HepG2 (cell line): Measurements from ENCODE around the gene GALNT1. TPM values are rescaled to one million over a fixed set of nuclear protein-coding genes. Genes with fewer than 3 reads are reported as not detected.
A peak's percentile ranks its signal among the peaks of the same experiment; 100 is the strongest.

Experiments used
- ATAC-seq: fragments of 200-7000 bp; cut with Tn5 transposase; 3 replicates; pipeline ENCODE4 v1.9.1; 2020; ENCODE audit warnings: mild to moderate bottlenecking, moderate library complexity
- BruUV-seq: library from RNA; stranded (reverse); fragments of 400-500 nt; replicated peaks from 2 replicates; lab custom pipeline; 2021; lab: Mats Ljungman, UMichigan
- CTCF ChIA-PET: fragments of 300-600 bp; formaldehyde crosslinking; extraction: SDS; loops from one replicate; lab custom pipeline; 2021; ENCODE audit warnings: low total read pairs, inconsistent platforms, low intra/inter-chr PET ratio; lab: Yijun Ruan, JAX
- POLR2A ChIA-PET: fragments of 350-600 bp; sonication (Branson Sonifier 250); formaldehyde crosslinking; loops from one replicate; lab custom pipeline; 2020; ENCODE audit warnings: antibody characterized with exemption, inconsistent platforms; lab: Yijun Ruan, JAX
- DNase-seq: peaks from one replicate; pipeline ENCODE4 v3.0.0-alpha.2; 2015; ENCODE audit warnings: low spot score
- FAIRE-seq: peaks from 3 replicates; lab custom pipeline; 2011; peaks lifted over from hg19 to GRCh38; lab: Jason Lieb, UNC
- H2AFZ ChIP-seq: one replicate; pipeline ENCODE4 v1.6.1; 2011; ENCODE audit warnings: low read length, inconsistent platforms
- H3K27ac ChIP-seq: fragments of 300-600 bp; 3 replicates; pipeline ENCODE4 v1.8.0; 2011; ENCODE audit warnings: mixed run types, mild to moderate bottlenecking, mixed read lengths, low read length, inconsistent platforms; ENCODE audit not compliant: insufficient read depth; ENCODE audit errors: extremely low read length
- H3K27me3 ChIP-seq, 2 experiments: fragments of 200-600 bp in 1 of 2; 2 replicates in 1 of 2; 3 replicates in 1 of 2; pipeline versions ENCODE4 v1.6.0 to v1.8.0; 2011; ENCODE audit warnings: low read length in 2 of 2, mild to moderate bottlenecking in 2 of 2, moderate library complexity in 2 of 2, inconsistent platforms in 1 of 2; ENCODE audit not compliant: insufficient read depth in 2 of 2, control insufficient read depth in 1 of 2
- H3K36me3 ChIP-seq, 2 experiments: fragments of 200-600 bp in 1 of 2; replicated peaks in 1 of 2; 2 replicates in 1 of 2; 3 replicates in 1 of 2; pipeline versions ENCODE4 v1.5.1 to v1.8.0; 2011; ENCODE audit warnings: low read length in 2 of 2, inconsistent platforms in 1 of 2; ENCODE audit not compliant: insufficient read depth in 2 of 2, control insufficient read depth in 1 of 2
- H3K4me1 ChIP-seq: 2 replicates; pipeline ENCODE4 v1.5.1; 2012; ENCODE audit warnings: low read length, inconsistent platforms; ENCODE audit not compliant: insufficient read depth
- H3K4me2 ChIP-seq: 2 replicates; pipeline ENCODE4 v1.6.0; 2011; ENCODE audit warnings: low read depth, low read length, inconsistent platforms
- H3K4me3 ChIP-seq, 3 experiments: fragments of 200-600 bp in 1 of 3; sonication (generic), shearing (Covaris generic) in 1 of 3; replicated peaks in 1 of 3; 2 replicates each; pipeline ENCODE4 v1.5.1; 2011 to 2016; ENCODE audit warnings: low read length in 3 of 3, inconsistent platforms in 2 of 3, low read depth in 2 of 3, mild to moderate bottlenecking in 2 of 3, control low read depth in 1 of 3, mixed read lengths in 1 of 3; ENCODE audit not compliant: insufficient read depth in 1 of 3
- H3K79me2 ChIP-seq: one replicate; pipeline ENCODE4 v1.6.1; 2011; ENCODE audit warnings: low read length, inconsistent platforms; ENCODE audit not compliant: insufficient read depth
- H3K9ac ChIP-seq: 2 replicates; pipeline ENCODE4 v1.6.0; 2011; ENCODE audit warnings: mild to moderate bottlenecking, low read depth, low read length, inconsistent platforms; ENCODE audit not compliant: insufficient read depth
- H3K9me3 ChIP-seq: 2 replicates; pipeline ENCODE4 v1.5.1; 2012; ENCODE audit warnings: mild to moderate bottlenecking, low read length
- H4K20me1 ChIP-seq: 2 replicates; pipeline ENCODE4 v1.6.0; 2011; ENCODE audit warnings: inconsistent platforms, mild to moderate bottlenecking, low read length, moderate library complexity; ENCODE audit not compliant: insufficient read depth
- ARID4A ChIP-seq: sonication (generic); formaldehyde crosslinking; IDR thresholded peaks from 2 replicates; pipeline ENCODE4 v1.5.0; 2020; ENCODE audit warnings: mild to moderate bottlenecking, missing genetic modification reagents, borderline replicate concordance
- BCL6 ChIP-seq: IDR thresholded peaks from 2 replicates; pipeline ENCODE4 v1.6.1; 2016; ENCODE audit warnings: missing genetic modification reagents, missing compliant biosample characterization
- GABPA ChIP-seq, 2 experiments: IDR thresholded peaks; 2 replicates each; pipeline ENCODE4 v1.6.1; 2011 to 2016; ENCODE audit warnings: low read depth in 2 of 2, low read length in 1 of 2, missing biosample characterization in 1 of 2, missing genetic modification characterization in 1 of 2
- NFE2L2 ChIP-seq: fragments of 150-350 bp; IDR thresholded peaks from 2 replicates; pipeline ENCODE4 v1.6.1; 2014; ENCODE audit warnings: low read length
- POLR2AphosphoS5 ChIP-seq: IDR thresholded peaks from 2 replicates; pipeline ENCODE4 v1.6.1; 2012; ENCODE audit warnings: low read depth, low read length
- SOX5 ChIP-seq: IDR thresholded peaks from 2 replicates; pipeline ENCODE4 v1.6.1; 2016; ENCODE audit warnings: borderline replicate concordance
- ZNF614 ChIP-seq: IDR thresholded peaks from 2 replicates; pipeline ENCODE4 v1.6.1; 2018; ENCODE audit warnings: missing biosample characterization, missing genetic modification reagents, inconsistent platforms, borderline replicate concordance
- ZNF670 ChIP-seq: sonication (generic); formaldehyde crosslinking; IDR thresholded peaks from 2 replicates; pipeline ENCODE4 v1.8.0; 2022; ENCODE audit warnings: mild to moderate bottlenecking, missing genetic modification reagents, borderline replicate concordance
- WGBS: methylation state at CpG from one replicate; pipeline ENCODE4 v1.1.6; 2017; ENCODE audit warnings: low lambda C conversion rate; 5-methylcytosine and 5-hydroxymethylcytosine counted together
- in situ Hi-C: cut with HindIII; loops from 2 replicates; pipeline ENCODE4 v1.10.0; 2017; ENCODE audit warnings: low pct_unique_long_range_greater_than_20kb; ENCODE audit not compliant: extremely low pct_ligation_motif_present
- intact Hi-C: fragments of 100-400 bp; cut with micrococcal nuclease; formaldehyde crosslinking; loops from one replicate; pipeline ENCODE4 v1.10.0; 2022; ENCODE audit not compliant: unreplicated experiment
- polyA plus RNA-seq, 8 experiments: library from polyadenylated mRNA; depleted of rRNA in 3 of 8; stranded (reverse) in 7 of 8; unstranded in 1 of 8; fragments of >200 nt; fragmentation: Illumina TruSeq in 4 of 8; extraction: Trizol in 4 of 8; gene quantifications; 2 replicates each; pipeline versions ENCODE4 v1.2.1 to v1.2.3, GENCODE V29; 2011 to 2016; ENCODE audit warnings: low read depth in 4 of 8, missing spikeins in 1 of 8, mixed read lengths in 1 of 8; ENCODE audit not compliant: insufficient read depth in 1 of 8
- total RNA-seq, 5 experiments: library from RNA; depleted of rRNA; stranded (reverse); fragments of >200 nt; fragmentation: Illumina TruSeq; extraction: Trizol; gene quantifications; 2 replicates each; pipeline ENCODE4 v1.2.3, GENCODE V29; 2016; ENCODE audit warnings: low read depth in 1 of 5
- TF ChIP-seq, protein P1 (sequence below): sonication (generic); formaldehyde crosslinking; IDR thresholded peaks from 2 replicates; pipeline ENCODE4 v1.4.0; 2020; ENCODE audit warnings: mild to moderate bottlenecking, missing genetic modification reagents, borderline replicate concordance
- TF ChIP-seq, protein P2 (sequence below): sonication (generic); formaldehyde crosslinking; IDR thresholded peaks from 2 replicates; pipeline ENCODE4 v1.8.0; 2022; ENCODE audit warnings: missing genetic modification reagents, mild to moderate bottlenecking, moderate library complexity, borderline replicate concordance
- TF ChIP-seq, protein P3 (sequence below): sonication (generic); formaldehyde crosslinking; IDR thresholded peaks from 2 replicates; pipeline ENCODE4 v1.4.0; 2020; ENCODE audit warnings: missing genetic modification reagents, low read depth, mild to moderate bottlenecking, borderline replicate concordance

Gene GALNT1
- total and polyA plus RNA-seq, 2 of the 13 experiments (the other 11 are each of a cell fraction or from before 2014, with no cell fraction given), result 41.1 to 100 TPM

GRCh38 chr18:35715139-35715538, 133.6 kb downstream of the GALNT1 start (continued):
- TF ChIP-seq, protein P1, sequence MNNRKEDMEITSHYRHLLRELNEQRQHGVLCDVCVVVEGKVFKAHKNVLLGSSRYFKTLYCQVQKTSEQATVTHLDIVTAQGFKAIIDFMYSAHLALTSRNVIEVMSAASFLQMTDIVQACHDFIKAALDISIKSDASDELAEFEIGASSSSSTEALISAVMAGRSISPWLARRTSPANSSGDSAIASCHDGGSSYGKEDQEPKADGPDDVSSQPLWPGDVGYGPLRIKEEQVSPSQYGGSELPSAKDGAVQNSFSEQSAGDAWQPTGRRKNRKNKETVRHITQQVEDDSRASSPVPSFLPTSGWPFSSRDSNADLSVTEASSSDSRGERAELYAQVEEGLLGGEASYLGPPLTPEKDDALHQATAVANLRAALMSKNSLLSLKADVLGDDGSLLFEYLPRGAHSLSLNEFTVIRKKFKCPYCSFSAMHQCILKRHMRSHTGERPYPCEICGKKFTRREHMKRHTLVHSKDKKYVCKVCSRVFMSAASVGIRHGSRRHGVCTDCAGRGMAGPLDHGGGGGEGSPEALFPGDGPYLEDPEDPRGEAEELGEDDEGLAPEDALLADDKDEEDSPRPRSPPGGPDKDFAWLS (CRISPR knock-in tag), result no peak

GRCh38 chr18:35716169-35716831, 134.8 kb downstream of the GALNT1 start:
- ATAC-seq, result peak; percentile 89
- peak; percentile 62 for FAIRE-seq
- in situ Hi-C loops (no loop called here), intact Hi-C loops (no loop called here)
- no peaks in the 10 kb centered on the region for H3K27me3 ChIP-seq
- no peak overlapping the region for H3K9ac ChIP-seq
- H3K79me2 ChIP-seq, result no peaks in the 10 kb centered on the region
- no peaks in the 10 kb centered on the region for H3K36me3 ChIP-seq
- no peaks in the 10 kb centered on the region for H4K20me1 ChIP-seq
- no peak overlapping the region for H3K4me3 ChIP-seq
- BruUV-seq, result no TSS peak
- DNase-seq, result peak; percentile 87
- H3K4me1 ChIP-seq, result peaks cover 68% of the 10 kb centered on the region
- H2AFZ ChIP-seq, result no peak overlapping the region
- WGBS, result 29% methylated on average over 4 of the region's 4 CpGs
- POLR2A ChIA-PET, result interaction anchor here (0.7 kb wide), 1 partner anchor 13 kb away, joined by 4 read pairs; no protein-coding TSS in a partner anchor
- H3K27ac ChIP-seq, result peak overlapping the region; percentile 69
- CTCF ChIA-PET, result no interaction called here
- peak overlapping the region; percentile 34 for H3K4me2 ChIP-seq
- H3K9me3 ChIP-seq, result peaks cover 17% of the 10 kb centered on the region
- TF ChIP-seq SOX5 (CRISPR knock-in tag) (peak; percentile 82; the same call in 1 of the 2 replicates), GABPA (IDR thresholded peaks at IDR 0.05; ENCODE audit: low read depth, low read length) (no peak), GABPA (CRISPR knock-in tag; IDR thresholded peaks at IDR 0.05; ENCODE audit: low read depth) (peak; percentile 75), BCL6 (CRISPR knock-in tag) (peak; percentile 90), NFE2L2 (no peak), ARID4A (CRISPR knock-in tag) (no peak; the same call in 1 of the 2 replicates), POLR2AphosphoS5 (no peak), ZNF614 (CRISPR knock-in tag) (0 out of 2 replicates have a peak, but pooled peaks have one; percentile 79), ZNF670 (no peak)
- TF ChIP-seq, protein P2, sequence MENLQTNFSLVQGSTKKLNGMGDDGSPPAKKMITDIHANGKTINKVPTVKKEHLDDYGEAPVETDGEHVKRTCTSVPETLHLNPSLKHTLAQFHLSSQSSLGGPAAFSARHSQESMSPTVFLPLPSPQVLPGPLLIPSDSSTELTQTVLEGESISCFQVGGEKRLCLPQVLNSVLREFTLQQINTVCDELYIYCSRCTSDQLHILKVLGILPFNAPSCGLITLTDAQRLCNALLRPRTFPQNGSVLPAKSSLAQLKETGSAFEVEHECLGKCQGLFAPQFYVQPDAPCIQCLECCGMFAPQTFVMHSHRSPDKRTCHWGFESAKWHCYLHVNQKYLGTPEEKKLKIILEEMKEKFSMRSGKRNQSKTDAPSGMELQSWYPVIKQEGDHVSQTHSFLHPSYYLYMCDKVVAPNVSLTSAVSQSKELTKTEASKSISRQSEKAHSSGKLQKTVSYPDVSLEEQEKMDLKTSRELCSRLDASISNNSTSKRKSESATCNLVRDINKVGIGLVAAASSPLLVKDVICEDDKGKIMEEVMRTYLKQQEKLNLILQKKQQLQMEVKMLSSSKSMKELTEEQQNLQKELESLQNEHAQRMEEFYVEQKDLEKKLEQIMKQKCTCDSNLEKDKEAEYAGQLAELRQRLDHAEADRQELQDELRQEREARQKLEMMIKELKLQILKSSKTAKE (CRISPR knock-in tag), result peak; percentile 46; the same call in 1 of the 2 replicates
- TF ChIP-seq, protein P3, sequence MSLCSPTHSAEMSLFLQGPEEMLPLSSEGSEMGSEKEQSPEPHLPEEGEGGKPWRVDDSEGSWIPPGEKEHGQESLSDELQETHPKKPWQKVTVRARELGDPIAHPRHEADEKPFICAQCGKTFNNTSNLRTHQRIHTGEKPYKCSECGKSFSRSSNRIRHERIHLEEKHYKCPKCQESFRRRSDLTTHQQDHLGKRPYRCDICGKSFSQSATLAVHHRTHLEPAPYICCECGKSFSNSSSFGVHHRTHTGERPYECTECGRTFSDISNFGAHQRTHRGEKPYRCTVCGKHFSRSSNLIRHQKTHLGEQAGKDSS, result no peak
